ENCODE data around the gene FERMT3. TPM values are rescaled to one million over a fixed set of nuclear protein-coding genes. Genes with fewer than 3 reads are reported as not detected.
A peak's percentile ranks its signal among the peaks of the same experiment; 100 is the strongest.

FERMT3 gene
- total and polyA plus RNA-seq, 2 of the 13 experiments (the other 11 are each of a cell fraction or from before 2014, with no cell fraction given), result 0.29 TPM; not detected in 1

GRCh38 chr11:64237484-64237951, 31.0 kb downstream of the FERMT3 start (continued):
- peak; percentile 33; the same call in 1 of the 2 replicates for TF ChIP-seq NR2C2 (CRISPR knock-in tag; IDR thresholded peaks at IDR 0.05; ENCODE audit: borderline replicate concordance)

GRCh38 chr11:64238076-64238475, 31.6 kb downstream of the FERMT3 start:
- DNase-seq (ENCODE audit: low spot score), result no peak
- H2AFZ ChIP-seq (ENCODE audit: low read length), result no peak overlapping the region
- no peaks in the 10 kb centered on the region; a peak in 1 of 5 replicates for H3K27me3 ChIP-seq (ENCODE audit: control insufficient read depth in 1 of 2, insufficient read depth in 2 of 2, low read length in 2 of 2)
- H3K4me3 ChIP-seq (replicated peaks in 1 of 3; ENCODE audit: insufficient read depth in 1 of 3, low read depth in 2 of 3, low read length in 3 of 3), result no peak overlapping the region
- no peaks in the 10 kb centered on the region for H3K9me3 ChIP-seq (ENCODE audit: low read length)
- H3K36me3 ChIP-seq (replicated peaks in 1 of 2; ENCODE audit: control insufficient read depth in 1 of 2, insufficient read depth in 2 of 2, low read length in 2 of 2), result peaks cover 0 to 1% of the 10 kb centered on the region in 2 experiments; a peak in 1 of 5 replicates
- peak overlapping the region; percentile 61; the same call in 1 of the 2 replicates for H3K4me2 ChIP-seq (ENCODE audit: low read depth, low read length)
- no TSS peak for BruUV-seq (replicated peaks)
- no peak for TF ChIP-seq HNF1B (CRISPR knock-in tag; IDR thresholded peaks at IDR 0.05)
- TF ChIP-seq ZNF749 (CRISPR knock-in tag; IDR thresholded peaks at IDR 0.05; ENCODE audit: borderline replicate concordance), result no peak
- TF ChIP-seq ZNF644 (CRISPR knock-in tag; IDR thresholded peaks at IDR 0.05; ENCODE audit: low read depth), result no peak
- TF ChIP-seq ZNF142 (CRISPR knock-in tag; IDR thresholded peaks at IDR 0.05), result no peak
- TF ChIP-seq ZNF740 (CRISPR knock-in tag; IDR thresholded peaks at IDR 0.05), result no peak
- TF ChIP-seq PITX1 (CRISPR knock-in tag; IDR thresholded peaks at IDR 0.05), result no peak
- TF ChIP-seq MIER3 (CRISPR knock-in tag; IDR thresholded peaks at IDR 0.05; ENCODE audit: borderline replicate concordance), result no peak
- no peak for TF ChIP-seq ARHGAP35 (CRISPR knock-in tag; IDR thresholded peaks at IDR 0.05; ENCODE audit: borderline replicate concordance)
- CTCF ChIA-PET (ENCODE audit: low intra/inter-chr PET ratio, low total read pairs), result no interaction called here
- no peak for ATAC-seq
- in situ Hi-C loops (cut with HindIII; ENCODE audit: extremely low pct_ligation_motif_present, low pct_unique_long_range_greater_than_20kb) (no loop called here), intact Hi-C loops (cut with micrococcal nuclease; ENCODE audit: unreplicated experiment) (no loop called here)
- peaks cover 62% of the 10 kb centered on the region for H3K4me1 ChIP-seq (ENCODE audit: insufficient read depth, low read length)
- H4K20me1 ChIP-seq (ENCODE audit: insufficient read depth, low read length), result no peaks in the 10 kb centered on the region
- H3K27ac ChIP-seq (ENCODE audit: extremely low read length, insufficient read depth, low read length), result peak overlapping the region; percentile 60
- peaks cover 12% of the 10 kb centered on the region for H3K79me2 ChIP-seq (ENCODE audit: insufficient read depth, low read length)
- WGBS (ENCODE audit: low lambda C conversion rate), result 93% methylated on average over 4 of the region's 9 CpGs
- H3K9ac ChIP-seq (ENCODE audit: insufficient read depth, low read depth, low read length), result no peak overlapping the region
- POLR2A ChIA-PET, result interaction anchor here (1.0 to 2.3 kb wide), 10 partner anchors 8 to 80 kb away, joined by 4 to 31 read pairs (median 7); partner anchors contain the start of genes MACROD1, NUDT22, PLCB3 and PPP1R14B
- FAIRE-seq, result no peak
